Sigmoid colon (tissue), 4 donors: ENCODE measurements around the gene INO80D.

Experiments
- EP300 ChIP-seq, 4 donors: sonication (generic); formaldehyde crosslinking; IDR thresholded peaks; one replicate each; pipeline ENCODE4 v1.6.1; 2017; ENCODE audit warnings: antibody characterized with exemption in 4 of 4
- POLR2A ChIP-seq, 2 donors: fragments of 450-650 bp; IDR thresholded peaks; one replicate each; pipeline ENCODE4 v1.6.1; 2016; ENCODE audit warnings: antibody characterized with exemption in 2 of 2, mild to moderate bottlenecking in 2 of 2, moderate library complexity in 2 of 2
- TF ChIP-seq, protein P1 (sequence below), 4 experiments: fragments of 450-650 bp in 3 of 4; fragments of 200-600 bp in 1 of 4; IDR thresholded peaks; one replicate each; pipeline ENCODE4 v1.5.1; 2016 to 2019; ENCODE audit warnings: antibody characterized with exemption in 4 of 4, mild to moderate bottlenecking in 3 of 4, moderate library complexity in 2 of 4

DNA sequence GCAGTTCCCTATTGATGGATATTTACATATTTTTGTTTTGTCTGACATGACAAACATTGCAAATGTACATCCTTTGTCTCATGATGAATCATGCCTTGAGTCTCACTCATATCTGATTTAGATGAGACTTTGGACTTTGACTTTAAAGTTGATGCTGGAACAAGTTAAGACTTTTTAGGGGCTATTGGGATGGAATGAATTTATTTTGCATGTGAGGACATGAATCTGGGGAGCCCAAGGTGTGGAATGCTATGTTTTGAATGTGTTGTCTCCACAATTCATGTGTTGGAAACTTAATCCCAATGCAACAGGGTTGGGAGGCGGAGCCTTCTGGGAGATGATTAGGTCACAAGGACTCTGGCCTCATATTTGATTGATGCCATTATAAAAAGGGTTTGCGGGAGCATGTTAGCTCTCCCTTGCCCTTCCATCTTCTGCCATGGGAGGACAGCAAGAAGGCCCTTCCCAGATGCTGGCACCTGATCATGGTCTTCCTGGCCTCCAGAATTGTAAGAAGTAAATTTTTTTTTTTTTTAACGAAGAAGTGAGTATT lies 29.1 kb upstream of the INO80D start:
- TF ChIP-seq, protein P1, sequence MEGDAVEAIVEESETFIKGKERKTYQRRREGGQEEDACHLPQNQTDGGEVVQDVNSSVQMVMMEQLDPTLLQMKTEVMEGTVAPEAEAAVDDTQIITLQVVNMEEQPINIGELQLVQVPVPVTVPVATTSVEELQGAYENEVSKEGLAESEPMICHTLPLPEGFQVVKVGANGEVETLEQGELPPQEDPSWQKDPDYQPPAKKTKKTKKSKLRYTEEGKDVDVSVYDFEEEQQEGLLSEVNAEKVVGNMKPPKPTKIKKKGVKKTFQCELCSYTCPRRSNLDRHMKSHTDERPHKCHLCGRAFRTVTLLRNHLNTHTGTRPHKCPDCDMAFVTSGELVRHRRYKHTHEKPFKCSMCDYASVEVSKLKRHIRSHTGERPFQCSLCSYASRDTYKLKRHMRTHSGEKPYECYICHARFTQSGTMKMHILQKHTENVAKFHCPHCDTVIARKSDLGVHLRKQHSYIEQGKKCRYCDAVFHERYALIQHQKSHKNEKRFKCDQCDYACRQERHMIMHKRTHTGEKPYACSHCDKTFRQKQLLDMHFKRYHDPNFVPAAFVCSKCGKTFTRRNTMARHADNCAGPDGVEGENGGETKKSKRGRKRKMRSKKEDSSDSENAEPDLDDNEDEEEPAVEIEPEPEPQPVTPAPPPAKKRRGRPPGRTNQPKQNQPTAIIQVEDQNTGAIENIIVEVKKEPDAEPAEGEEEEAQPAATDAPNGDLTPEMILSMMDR (IDR thresholded peaks at IDR 0.05) = no peak
- TF ChIP-seq EP300 (IDR thresholded peaks at IDR 0.05) (no peak), POLR2A (IDR thresholded peaks at IDR 0.05) (no peak)
